Measurements from ENCODE around the gene FZD2.
A peak's percentile ranks its signal among the peaks of the same experiment; 100 is the strongest.
"Not testable (repeated sequence)": the region's sequence is repeated elsewhere in the genome, so short reads cannot be mapped to it uniquely, and the experiment has no call there.

Gene FZD2

DNA sequence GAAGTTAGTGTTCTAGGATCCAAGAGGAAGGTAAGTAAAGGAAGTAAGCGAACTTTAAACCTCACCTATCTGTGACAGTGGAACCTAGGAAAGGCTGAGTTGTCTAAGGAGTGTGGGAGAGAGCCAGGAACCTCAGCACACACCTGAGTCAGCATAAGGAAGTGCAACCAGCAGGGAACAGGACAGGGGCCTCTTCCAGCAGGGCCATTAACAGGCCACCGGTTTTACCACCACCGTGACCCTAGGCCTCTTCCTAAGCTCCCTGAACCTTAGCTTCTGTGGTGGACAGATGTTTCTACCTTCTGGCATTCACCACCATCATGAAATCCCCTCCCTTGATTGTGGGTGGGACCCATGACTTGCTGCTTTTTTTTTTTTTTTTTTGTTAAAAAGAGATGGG lies 27.4 kb upstream of the FZD2 start:
- H3K4me3 ChIP-seq (ENCODE audit: low read length), result no peak overlapping the region
- TF ChIP-seq, protein P1, sequence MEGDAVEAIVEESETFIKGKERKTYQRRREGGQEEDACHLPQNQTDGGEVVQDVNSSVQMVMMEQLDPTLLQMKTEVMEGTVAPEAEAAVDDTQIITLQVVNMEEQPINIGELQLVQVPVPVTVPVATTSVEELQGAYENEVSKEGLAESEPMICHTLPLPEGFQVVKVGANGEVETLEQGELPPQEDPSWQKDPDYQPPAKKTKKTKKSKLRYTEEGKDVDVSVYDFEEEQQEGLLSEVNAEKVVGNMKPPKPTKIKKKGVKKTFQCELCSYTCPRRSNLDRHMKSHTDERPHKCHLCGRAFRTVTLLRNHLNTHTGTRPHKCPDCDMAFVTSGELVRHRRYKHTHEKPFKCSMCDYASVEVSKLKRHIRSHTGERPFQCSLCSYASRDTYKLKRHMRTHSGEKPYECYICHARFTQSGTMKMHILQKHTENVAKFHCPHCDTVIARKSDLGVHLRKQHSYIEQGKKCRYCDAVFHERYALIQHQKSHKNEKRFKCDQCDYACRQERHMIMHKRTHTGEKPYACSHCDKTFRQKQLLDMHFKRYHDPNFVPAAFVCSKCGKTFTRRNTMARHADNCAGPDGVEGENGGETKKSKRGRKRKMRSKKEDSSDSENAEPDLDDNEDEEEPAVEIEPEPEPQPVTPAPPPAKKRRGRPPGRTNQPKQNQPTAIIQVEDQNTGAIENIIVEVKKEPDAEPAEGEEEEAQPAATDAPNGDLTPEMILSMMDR (conservative IDR thresholded peaks at IDR 0.05; ENCODE audit: low read length), result no peak
- DNase-seq (ENCODE audit: low read depth), result no peak

DNA sequence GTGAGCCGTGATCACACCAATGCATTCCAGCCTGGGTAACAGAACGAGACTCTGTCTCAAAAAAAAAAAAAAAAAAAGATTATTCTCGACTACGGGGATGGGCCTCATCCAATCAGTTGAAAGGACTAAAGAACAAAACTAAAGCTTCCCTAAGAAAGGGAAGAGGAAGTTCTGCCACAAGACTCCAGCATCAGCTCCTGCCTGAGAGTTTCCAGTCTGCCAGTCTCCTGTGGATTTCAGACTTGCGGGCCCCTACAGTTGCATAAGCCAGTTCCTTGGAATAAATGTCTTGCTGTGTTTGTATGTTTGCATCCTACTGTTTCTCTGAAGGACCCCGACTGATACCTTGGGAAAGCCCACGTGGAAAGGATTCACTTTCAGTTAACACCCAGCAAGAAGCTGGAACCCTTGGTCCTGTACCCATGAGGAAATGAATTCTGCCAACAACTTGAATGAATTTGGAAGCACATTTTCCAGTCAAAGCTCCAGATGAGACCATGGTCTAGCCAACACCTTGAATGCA lies 26.3 kb upstream of the FZD2 start:
- no peak overlapping the region for H3K4me3 ChIP-seq (ENCODE audit: low read length)
- TF ChIP-seq, protein P1 (conservative IDR thresholded peaks at IDR 0.05; ENCODE audit: low read length), result no peak

DNA sequence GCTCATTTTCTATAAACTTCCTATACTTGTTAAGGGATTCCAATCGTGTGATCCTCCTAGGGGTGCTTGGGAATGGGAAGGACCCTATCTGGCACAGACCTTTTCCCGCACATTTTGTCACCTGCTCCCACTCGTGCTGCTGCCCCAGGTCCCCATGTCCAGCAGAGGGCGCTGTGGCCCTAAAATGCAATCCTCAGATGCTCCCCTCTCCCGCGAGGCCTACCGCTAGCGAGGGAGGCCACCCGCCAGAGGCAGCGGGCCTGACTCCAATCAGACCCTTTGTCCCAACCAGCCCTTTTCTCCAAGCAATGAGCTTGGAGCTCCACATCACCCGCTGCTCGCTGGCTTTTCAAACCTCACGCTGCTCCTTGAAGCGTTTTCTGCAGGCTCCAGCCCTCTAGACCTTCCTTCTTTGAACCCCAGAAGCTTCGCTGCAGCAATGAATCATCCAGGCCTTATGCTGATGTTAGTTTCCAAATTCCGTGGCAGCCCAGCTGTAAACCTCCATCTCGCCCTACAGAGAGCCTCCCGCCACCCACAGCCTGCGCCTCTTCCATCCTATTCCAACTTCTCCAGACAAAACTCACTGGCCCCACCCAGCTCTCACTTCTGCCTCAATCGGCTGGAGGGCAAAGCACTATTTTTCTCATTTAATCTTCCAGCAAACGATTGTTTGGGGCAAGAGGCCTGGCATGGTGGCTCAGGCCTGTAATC lies 23.6 kb upstream of the FZD2 start:
- TF ChIP-seq, protein P1 (conservative IDR thresholded peaks at IDR 0.05; ENCODE audit: low read length), result peak; percentile 93
- DNase-seq (ENCODE audit: low read depth), result peak; percentile 84
- peak overlapping the region; percentile 29 for H3K4me3 ChIP-seq (ENCODE audit: low read length)

More for the DNA sequence above, 26.3 kb upstream of the FZD2 start:
- DNase-seq (ENCODE audit: low read depth), result no peak

DNA sequence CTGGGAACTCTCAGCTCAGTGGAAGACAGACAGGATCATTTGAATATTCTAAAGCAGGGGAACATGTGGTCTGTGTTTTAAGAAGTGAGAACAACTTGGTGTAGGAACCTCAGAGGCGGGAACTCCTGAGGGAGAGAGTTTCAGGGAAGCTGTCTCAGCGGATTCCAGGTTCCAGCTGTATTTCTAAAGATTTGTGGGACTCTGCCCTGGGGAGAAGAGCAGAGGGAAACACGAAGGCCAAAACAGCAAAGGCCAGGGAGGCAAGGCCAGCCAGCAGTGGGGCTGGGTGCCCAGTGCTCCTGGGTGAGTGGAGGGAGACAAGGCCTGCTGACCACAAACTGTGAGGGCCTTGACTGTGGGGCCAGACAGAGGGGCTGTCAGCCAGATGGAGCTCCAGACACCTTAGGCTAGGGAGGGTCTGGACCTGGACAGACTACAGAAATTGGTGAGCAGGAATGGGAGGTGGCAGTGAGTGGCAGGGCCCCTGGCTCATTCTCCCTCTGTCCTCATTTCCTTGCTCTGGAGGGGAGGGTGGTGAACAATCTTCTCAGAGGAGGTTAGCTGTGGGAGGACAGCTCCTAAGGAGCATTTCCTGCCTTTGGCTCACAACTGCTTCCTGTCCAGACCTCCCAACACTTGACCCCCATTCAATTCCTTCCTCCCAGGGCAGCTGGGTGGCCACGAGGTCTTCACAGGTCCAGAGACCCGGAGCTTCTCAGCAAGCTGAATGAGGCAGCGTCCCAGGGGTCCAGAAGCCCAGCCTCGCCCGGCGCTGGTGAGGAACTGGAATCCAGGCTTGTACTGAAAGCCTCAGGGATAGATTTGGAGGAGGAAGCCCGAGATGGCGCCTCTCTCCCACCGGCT lies 21.0 kb upstream of the FZD2 start:
- no peak overlapping the region for H3K4me3 ChIP-seq (ENCODE audit: low read length)
- DNase-seq (ENCODE audit: low read depth), result peak; percentile 61
- TF ChIP-seq, protein P1 (conservative IDR thresholded peaks at IDR 0.05; ENCODE audit: low read length), result no peak

DNA sequence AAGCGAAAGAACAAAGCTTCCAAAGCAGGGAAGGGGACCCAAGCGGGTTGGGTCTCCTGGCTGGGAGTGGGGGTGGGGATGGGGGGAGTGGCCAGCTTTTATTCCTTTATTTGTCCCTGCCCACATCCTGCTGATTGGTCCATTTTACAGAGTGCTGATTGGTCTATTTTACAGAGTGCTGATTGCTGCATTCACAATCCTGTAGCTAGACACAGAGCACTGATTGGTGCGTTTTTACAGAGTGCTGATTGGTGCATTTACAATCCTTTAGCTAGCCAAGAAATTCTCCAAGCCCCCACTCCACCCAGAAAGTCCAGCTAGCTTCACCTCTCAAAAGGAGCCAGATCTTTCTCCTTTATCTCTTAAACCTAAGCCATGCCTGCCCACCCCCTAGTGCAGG lies 19.4 kb upstream of the FZD2 start:
- not testable (repeated sequence) for H3K4me3 ChIP-seq (ENCODE audit: low read length); DNase-seq (ENCODE audit: low read depth)

DNA sequence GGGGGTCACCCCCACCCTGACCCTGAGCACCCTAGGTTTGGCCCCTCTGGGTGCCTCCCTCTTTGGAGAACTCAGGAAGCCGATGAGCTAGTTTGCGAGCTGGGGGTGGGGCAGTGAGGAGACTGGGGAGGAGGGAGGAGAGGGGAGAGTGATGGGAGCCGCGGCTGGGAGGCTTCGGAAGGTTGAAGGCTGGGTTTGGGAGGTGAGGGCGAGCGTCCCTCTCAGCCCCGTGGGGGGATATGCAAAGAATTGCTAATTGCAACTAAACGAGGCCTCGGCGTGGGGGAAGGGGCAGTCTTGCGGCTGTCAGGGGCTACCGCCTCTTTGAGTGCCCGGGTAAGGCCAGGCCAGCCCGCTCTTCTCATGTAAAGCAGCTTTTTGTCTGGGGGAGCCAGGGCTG lies 17.6 kb upstream of the FZD2 start:
- no peak for DNase-seq (ENCODE audit: low read depth)
- H3K4me3 ChIP-seq (ENCODE audit: low read length), result no peak overlapping the region
- TF ChIP-seq, protein P1 (conservative IDR thresholded peaks at IDR 0.05; ENCODE audit: low read length), result no peak

DNA sequence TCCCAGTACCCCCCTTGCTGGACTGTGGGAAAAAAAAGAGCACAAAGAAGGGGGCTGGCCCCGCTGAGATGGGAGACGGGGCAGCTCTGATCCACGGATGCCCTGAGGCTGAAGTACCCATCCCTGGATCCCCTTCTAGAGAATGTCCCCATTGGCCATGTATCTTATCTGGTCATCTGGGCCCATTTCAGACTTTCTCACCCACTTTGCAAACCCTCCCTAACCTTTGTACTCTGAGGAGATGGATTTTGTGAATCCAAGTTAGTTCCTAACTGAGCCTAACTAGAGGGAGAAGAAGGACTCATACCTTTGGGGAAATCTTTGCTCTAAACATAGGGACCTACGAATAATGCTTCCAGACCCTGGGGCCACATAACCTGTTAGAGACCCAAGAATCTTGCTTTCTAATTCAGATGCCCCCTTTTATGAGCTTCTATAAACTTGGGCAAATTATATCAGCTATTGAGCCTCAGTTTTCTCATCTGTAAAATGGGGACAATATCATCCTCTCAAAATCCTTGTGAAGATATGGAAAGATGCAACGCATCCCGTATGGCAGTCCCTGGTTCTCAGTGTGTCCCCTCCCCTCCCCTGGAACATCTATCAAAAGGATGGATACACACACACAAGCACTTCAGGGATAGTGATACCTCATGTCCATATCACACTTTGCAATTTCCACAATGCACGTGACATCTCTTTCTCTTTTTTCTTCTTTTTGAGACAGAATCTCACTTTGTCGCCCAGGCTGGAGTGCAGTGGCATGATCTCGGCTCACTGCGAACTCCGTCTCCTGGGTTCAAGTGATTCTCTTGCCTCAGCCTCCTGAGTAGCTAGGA lies 16.8 kb upstream of the FZD2 start:
- TF ChIP-seq, protein P1 (conservative IDR thresholded peaks at IDR 0.05; ENCODE audit: low read length), result no peak
- no peak overlapping the region for H3K4me3 ChIP-seq (ENCODE audit: low read length)
- DNase-seq (ENCODE audit: low read depth), result no peak
